GM18511 (cell line): ENCODE results near the gene ABCA5.
A peak's percentile ranks its signal among the peaks of the same experiment; 100 is the strongest.

Experiments
- ATAC-seq: cut with Tn5 transposase; IDR thresholded peaks from one replicate; pipeline ENCODE4 v1.9.1; 2021; ENCODE audit warnings: mild to moderate bottlenecking, moderate library complexity; ENCODE audit not compliant: unreplicated experiment

ABCA5 gene

DNA sequence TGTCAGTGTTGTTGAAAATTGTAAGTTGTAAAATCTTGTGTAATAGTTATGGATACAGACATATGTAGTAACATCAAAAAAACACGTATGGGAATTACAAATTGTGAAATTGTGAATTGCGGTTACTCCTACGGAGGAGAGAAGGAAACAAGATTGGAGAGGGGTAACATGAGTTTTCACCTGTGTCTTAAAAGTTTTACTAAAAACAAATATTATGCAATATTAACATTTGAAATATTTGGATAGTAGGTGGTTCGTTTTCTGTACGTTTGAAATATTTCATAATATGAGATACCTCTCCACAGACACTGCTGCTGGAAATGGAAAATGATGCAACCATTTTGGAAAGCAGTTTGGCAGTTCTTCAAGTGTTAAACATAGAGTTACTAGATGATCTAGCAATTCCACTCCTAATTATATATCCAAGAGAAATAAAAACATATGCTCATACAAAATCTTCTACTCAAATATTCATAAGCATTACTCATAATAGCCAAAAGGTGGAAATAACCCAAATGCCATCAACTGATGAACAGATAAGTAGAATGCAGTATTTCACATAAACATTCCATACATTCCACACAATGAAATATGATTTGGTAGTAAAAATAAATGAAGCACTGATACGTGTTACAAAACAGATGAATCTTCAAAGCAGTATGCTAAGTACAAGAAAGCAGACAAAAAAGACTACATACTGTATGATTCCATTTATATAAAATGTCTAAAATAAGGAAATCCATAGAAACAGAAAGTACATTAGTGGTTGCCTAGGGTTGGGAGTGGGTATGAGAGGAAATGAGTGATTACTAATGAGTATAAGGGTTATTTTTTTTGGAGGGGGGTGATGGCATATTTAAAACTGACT, 57.6 kb downstream of the ABCA5 start:
- ATAC-seq, result no peak

GRCh38 chr17:69268543-69269014, 58.4 kb downstream of the ABCA5 start:
- ATAC-seq, result no peak

DNA sequence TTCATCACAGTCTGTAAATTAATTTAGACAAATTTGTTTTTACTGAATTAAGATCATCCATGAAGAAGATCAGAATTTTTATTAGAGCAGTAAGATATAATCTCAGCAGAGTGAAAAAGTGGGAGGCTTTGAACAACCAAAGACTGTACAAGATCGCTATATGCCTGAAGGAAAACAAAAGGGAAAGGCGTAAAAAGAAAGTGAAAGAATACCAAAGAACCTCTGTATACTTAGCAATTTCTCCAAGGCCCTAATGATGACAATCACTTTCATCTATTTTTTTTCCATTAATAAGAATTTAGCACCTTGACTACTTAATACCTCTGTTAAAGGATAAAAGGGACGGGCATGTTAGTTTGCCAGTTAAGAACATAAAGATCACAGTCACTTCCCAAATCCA, 59.7 kb downstream of the ABCA5 start:
- no peak for ATAC-seq

GRCh38 chr17:69265873-69266272, 61.1 kb downstream of the ABCA5 start:
- no peak for ATAC-seq

DNA sequence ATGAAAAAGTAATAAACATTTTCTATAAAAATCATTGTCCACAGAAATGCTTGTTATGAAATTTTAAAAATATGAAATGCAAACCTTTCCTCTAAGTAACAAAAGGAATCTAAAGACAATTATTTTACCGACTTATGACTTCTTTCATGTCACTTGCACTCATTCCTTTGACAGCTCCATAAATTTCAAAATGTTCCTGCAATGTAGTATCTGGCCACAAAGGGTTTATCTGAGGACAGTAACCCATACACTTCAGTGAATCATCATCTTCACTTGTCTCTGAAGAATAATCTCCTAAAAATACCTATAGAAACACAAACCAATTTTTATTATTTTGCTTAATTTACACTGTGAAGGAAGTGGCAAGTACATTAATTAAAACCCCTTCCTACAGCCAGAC, 72.7 kb downstream of the ABCA5 start:
- ATAC-seq, result no peak

DNA sequence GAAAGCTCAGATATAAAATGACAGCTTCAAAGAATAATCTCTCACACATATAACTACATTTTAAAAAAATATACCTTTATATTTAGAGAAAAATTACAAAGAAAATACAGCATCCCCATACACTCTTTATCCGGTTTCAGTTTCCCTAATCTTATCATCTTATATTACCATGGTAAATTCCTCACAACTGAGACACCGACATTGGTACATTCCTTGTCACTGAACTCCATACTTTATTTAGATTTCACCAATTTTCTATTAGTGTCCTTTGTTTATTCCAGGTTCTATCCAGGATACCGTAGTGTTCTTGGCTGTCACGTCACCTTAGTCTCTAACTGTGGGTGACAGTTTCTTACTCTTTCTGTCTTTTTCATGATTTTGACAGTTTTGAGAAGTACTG, 76.3 kb downstream of the ABCA5 start:
- no peak for ATAC-seq

DNA sequence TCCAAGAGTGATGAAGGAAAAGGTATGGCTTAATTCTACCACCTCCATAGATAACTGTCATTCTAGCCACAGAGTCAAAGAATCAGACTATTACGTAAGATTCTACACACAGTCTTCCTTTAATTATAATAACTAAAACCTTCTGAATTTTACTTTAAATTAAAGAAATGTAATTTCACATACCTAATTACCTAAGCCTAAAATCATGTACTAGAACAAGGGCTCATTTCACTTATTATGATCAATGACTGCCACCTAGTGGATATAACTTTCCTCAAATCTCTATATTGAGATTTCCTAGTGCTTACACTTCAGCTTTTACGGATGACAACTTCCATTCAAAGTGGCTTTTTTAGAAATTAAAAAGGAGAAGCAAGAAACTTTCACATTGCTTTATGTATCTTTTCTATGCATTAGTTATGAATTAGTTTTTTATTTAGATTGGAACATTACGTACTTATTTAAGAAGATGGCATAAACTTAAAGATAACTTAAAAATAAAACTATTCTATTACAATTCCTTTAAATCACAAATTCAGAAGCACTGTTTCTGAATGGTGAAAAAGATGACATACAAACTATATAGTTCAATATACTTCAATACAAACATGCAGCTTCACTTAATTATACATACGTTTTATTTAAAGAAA, 80.1 kb downstream of the ABCA5 start:
- peak; percentile 64 for ATAC-seq

DNA sequence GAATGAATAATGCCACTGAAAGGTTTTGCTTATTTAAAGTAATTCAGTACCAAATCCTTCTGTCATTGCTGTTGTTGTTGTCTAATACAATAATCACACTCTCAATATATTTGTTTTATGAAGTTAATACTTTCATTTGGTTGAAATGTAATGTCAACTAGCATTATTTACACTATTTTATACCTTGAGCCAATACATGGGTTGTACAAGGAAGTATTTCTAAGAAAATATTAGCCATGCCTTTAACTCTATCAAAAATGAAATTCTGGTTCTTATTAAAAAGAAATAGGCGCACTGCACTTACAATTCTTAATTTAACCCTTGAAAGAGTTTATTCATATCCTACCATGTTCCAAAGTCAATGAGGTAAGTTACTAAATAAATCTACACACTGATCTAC, 80.7 kb downstream of the ABCA5 start:
- ATAC-seq, result no peak

DNA sequence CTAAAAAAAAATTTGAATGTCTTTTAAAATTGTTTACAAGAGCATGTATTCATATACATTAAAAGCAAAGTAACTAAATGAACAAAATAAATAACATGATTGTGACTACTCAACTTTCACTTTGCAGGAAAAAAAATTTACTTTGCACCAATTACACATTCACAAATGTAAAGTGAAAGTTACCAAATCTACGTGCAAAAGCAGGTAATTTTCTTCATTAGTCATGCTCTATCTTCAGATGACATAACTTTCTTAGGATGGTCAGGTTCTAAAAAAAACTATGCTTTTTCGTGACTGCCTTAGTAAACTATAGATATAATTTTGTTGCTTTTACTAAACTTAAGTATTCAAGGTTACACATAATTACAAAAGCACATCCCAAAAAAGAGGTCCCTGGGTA, 81.3 kb downstream of the ABCA5 start:
- no peak for ATAC-seq

GRCh38 chr17:69239611-69240600, 87.0 kb downstream of the ABCA5 start:
- no peak for ATAC-seq

DNA sequence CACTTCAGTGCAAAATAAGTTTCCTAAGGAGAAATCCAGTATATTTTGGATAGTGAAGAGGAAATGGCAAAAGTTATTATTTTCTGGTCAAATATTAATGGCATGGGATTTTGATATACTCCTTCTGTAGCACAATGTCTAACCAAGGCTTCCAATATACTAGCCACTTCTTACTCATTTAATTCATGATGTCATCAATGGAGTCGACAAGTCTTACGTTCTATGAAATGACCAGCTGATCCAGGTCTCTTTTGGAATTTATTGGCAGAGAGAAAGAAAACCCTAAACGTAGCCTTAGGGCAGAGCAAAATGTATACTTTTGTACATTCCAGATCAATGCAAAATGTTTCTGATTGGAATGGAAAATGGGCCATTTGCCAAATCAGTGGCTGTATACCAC, 90.0 kb downstream of the ABCA5 start:
- ATAC-seq, result no peak

- ATAC-seq, result no peak
These were observed 90.5 kb downstream of the ABCA5 start for GRCh38 chr17:69236464-69236863.

GRCh38 chr17:69235338-69236058, 91.4 kb downstream of the ABCA5 start:
- ATAC-seq, result peak; percentile 97

GRCh38 chr17:69232650-69233049, 94.3 kb downstream of the ABCA5 start:
- no peak for ATAC-seq

DNA sequence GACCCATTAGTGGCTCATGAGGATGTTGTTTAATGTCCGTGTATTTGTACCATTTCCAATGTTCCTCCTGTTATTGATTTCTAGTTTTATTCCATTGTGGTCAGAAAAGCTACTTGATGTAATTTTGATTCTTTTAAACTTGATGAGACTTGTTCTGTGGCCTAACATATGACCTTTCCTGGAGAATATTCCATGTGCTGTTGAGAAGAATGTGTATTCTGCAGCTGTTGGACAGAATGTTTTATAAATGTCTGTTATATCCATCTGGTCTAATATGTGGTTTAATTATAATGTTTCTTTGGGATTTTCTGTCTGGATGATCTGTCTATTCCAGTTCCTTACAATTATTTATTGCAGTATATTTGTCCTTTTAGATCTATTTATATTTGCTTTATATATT, 95.4 kb downstream of the ABCA5 start:
- no peak for ATAC-seq

DNA sequence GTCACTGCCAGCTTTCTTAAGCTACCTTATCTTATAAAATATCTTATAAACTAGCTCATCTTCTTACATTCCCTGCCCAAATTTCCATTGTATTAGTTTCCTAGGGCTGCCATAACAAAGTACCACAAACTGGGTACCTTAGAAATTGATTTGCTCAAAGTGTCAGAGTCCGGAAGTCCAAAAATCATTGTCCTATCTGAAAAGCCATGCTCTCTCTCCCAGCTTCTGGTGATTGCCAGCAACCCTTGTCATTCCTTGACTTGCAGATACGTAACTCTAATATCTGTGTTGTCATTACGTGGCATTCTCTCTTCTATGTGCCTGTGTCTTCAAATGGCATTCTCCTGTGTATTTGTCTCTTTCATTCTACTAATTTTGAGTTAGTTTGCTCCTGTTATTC, 96.0 kb downstream of the ABCA5 start:
- ATAC-seq, result no peak

DNA sequence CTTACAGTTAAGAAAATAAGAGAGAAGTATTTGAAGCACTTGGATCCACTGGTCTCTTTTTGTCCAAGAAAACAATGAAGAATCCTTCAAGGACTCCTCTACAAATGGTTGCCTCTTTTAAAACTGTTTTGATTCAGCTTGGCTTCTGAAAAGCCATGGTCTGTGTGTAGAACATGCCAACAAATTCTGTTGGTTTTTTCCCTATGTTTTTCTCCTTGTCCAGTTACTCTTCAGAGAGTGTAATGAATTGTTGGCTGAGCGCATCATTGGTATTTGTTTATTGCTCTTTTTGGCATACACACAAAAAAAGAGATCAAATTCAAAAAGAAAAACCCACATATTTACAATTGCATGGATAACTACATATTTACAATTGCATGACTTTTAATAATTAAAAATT, 98.4 kb downstream of the ABCA5 start, which contains the start of gene ABCA10:
TSS of gene ABCA10 (minus strand) at position 249 of the 400 bp plus-strand sequence. CDS start 3,466 bp downstream, outside the sequence.
- no peak for ATAC-seq

GRCh38 chr17:69228018-69228417, 98.9 kb downstream of the ABCA5 start:
- no peak for ATAC-seq

GRCh38 chr17:69227541-69227940, 99.4 kb downstream of the ABCA5 start:
- no peak for ATAC-seq

DNA sequence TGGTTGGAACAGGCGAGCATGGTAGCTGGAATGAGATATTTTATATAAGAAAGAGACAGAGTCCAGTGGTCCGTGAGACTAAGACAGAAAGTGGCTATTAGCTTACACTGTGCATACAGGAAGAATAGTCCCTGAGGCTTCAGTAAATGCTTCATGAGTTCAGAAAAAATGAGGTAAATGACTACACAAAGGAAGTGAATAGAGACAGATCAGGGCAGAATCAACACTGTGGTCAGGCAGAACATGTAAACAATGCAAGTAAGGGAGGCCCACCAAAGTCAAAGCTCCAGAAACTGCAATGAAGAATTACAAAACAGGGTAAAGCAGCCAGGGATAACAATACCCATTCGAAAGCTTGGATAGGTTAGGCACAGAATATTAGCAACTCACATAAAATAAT, 103.1 kb downstream of the ABCA5 start:
- peak; percentile 99 for ATAC-seq
